Keratinocyte (primary cell): ENCODE data around the gene SNX17.

Experiments
- EZH2 ChIP-seq: IDR thresholded peaks from one replicate; pipeline ENCODE4 v1.6.1; 2012; ENCODE audit warnings: inconsistent platforms, mild to moderate bottlenecking, low read length, moderate library complexity
- TF ChIP-seq, protein P1 (sequence below), 3 experiments: IDR thresholded peaks in 1 of 3; conservative IDR thresholded peaks in 1 of 3; optimal IDR thresholded peaks in 1 of 3; 2 replicates in 2 of 3; 3 replicates in 1 of 3; pipeline versions ENCODE3 to v1.5.1; 2011; ENCODE audit warnings: low read length in 3 of 3, mild to moderate bottlenecking in 3 of 3, moderate library complexity in 2 of 3, control low read depth in 1 of 3, inconsistent platforms in 1 of 3; ENCODE audit not compliant: insufficient read depth in 2 of 3; ENCODE audit errors: extremely low read depth in 1 of 3

GRCh38 chr2:27347641-27348040 is 22.8 kb upstream of the SNX17 start:
- TF ChIP-seq, protein P1, sequence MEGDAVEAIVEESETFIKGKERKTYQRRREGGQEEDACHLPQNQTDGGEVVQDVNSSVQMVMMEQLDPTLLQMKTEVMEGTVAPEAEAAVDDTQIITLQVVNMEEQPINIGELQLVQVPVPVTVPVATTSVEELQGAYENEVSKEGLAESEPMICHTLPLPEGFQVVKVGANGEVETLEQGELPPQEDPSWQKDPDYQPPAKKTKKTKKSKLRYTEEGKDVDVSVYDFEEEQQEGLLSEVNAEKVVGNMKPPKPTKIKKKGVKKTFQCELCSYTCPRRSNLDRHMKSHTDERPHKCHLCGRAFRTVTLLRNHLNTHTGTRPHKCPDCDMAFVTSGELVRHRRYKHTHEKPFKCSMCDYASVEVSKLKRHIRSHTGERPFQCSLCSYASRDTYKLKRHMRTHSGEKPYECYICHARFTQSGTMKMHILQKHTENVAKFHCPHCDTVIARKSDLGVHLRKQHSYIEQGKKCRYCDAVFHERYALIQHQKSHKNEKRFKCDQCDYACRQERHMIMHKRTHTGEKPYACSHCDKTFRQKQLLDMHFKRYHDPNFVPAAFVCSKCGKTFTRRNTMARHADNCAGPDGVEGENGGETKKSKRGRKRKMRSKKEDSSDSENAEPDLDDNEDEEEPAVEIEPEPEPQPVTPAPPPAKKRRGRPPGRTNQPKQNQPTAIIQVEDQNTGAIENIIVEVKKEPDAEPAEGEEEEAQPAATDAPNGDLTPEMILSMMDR (optimal IDR thresholded peaks at IDR 0.05 in 1 of 3, IDR thresholded peaks at IDR 0.05 in 1 of 3, conservative IDR thresholded peaks at IDR 0.05 in 1 of 3; ENCODE audit: extremely low read depth in 1 of 3, insufficient read depth in 2 of 3, low read length in 3 of 3) = no peak
- TF ChIP-seq EZH2 = no peak
